Activated CD8-positive, alpha-beta T cell treated with anti-CD3 and anti-CD28 coated beads, Interleukin-2, amount 10 ng/mL, durations not matched to agents 7 days and 5 days (primary cell): ENCODE measurements around the gene YIF1A. TPM values are rescaled to one million over a fixed set of nuclear protein-coding genes. Genes with fewer than 3 reads are reported as not detected.

Source experiments
- ATAC-seq: fragments of 150-1000 bp; cut with Tn5 transposase; one replicate; pipeline ENCODE4 v1.10.0; 2021; ENCODE audit warnings: moderate library complexity
- CTCF ChIA-PET: fragments of 350-600 bp; sonication (Branson Sonifier 250); formaldehyde crosslinking; loops from one replicate; lab custom pipeline; 2021; ENCODE audit warnings: antibody characterized with exemption; lab: Charles Lee
- POLR2A ChIA-PET: fragments of 350-600 bp; sonication (Branson Sonifier 250); formaldehyde crosslinking; loops from one replicate; lab custom pipeline; 2021; ENCODE audit warnings: antibody characterized with exemption; lab: Charles Lee
- DNase-seq: peaks from one replicate; pipeline ENCODE4 v3.0.0-alpha.2; 2020
- H3K27ac Mint-ChIP-seq: one replicate; pipeline ENCODE4 v1.8.0; 2021; ENCODE audit warnings: mild to moderate bottlenecking, mixed read lengths
- H3K27me3 Mint-ChIP-seq: one replicate; pipeline ENCODE4 v1.8.0; 2021; ENCODE audit warnings: low read depth, mixed read lengths
- H3K36me3 Mint-ChIP-seq: one replicate; pipeline ENCODE4 v1.8.0; 2021; ENCODE audit warnings: low read depth, mixed read lengths
- H3K4me1 Mint-ChIP-seq: one replicate; pipeline ENCODE4 v1.8.0; 2021; ENCODE audit warnings: low read depth, mixed read lengths
- H3K4me3 Mint-ChIP-seq: one replicate; pipeline ENCODE4 v1.8.0; 2021; ENCODE audit warnings: mild to moderate bottlenecking, mixed read lengths
- H3K9me3 Mint-ChIP-seq: one replicate; pipeline ENCODE4 v1.8.0; 2022; ENCODE audit warnings: mixed read lengths; ENCODE audit not compliant: insufficient read depth
- total RNA-seq, 2 experiments: library from RNA; stranded (reverse); gene quantifications; one replicate each; pipeline ENCODE4 v1.2.3, GENCODE V29; 2021

Gene YIF1A
- total RNA-seq, 2 experiments from 2014 or later, result 46.6 to 58.6 TPM

DNA sequence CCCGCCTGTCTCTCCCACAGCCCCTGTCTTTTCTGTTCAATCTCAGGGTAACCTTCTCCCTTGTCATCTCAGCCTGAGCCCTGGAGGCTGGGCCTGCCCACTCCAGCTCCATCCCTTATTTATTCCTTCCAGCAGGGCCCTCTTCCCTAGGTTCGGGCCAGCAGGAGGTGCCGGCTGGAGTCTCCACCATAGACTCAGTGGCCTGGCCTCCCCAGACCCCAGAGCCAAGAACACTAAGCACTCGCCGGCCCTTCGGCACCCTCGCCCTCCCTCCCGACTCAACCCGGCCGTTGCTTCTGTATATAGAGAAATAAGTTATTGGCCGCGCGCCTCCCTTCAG, 21.9 kb downstream of the YIF1A start:
- Mint-ChIP-seq H3K4me1 (peaks cover 36% of the 10 kb centered on the region), H3K9me3 (no peaks in the 10 kb centered on the region), H3K27me3 (no peaks in the 10 kb centered on the region), H3K36me3 (peaks cover 47% of the 10 kb centered on the region), H3K4me3 (peak overlapping the region; percentile 84), H3K27ac (peak overlapping the region; percentile 98)
- ChIA-PET CTCF (interaction anchor here (1.2 to 6.6 kb wide), 5 partner anchors 14 to 407 kb away, joined by 3 to 64 read pairs (median 9); partner anchors contain the start of gene MUS81), POLR2A (interaction anchor here (1.0 to 1.6 kb wide), 6 partner anchors 12 to 187 kb away, joined by 3 to 15 read pairs (median 4); no protein-coding TSS in a partner anchor)
- ATAC-seq (no peak), DNase-seq (no peak)

DNA sequence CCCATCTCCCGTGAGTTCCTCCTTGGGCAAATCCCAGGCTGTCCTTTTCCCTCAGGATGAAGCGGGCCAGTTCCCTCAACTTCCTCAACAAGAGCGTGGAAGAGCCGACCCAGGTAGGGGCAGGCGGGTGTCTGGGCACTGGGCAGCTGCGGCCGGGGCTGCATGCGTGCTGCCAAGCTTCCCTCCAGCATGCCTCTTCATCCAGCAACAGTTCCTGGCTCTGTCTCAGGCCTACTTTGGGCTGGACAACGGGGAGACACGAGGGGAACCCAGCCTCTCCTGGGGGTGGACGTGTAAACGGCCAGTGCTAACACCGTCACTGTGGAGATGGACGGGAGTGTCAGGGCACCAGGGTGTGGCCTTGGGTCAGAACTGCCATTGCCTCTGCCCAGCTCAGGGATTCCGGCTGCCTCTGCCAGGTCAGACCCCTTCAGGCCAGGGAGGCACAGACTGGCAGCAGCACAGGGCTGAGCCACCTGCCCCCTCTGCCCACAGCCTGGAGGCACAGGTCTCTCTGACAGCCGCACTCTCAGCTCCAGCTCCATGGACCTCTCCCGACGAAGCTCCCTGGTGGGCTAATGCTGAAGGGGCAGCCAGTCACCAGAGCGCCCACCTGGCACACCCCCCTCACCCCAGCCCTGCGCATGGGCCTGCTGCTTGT, 22.4 kb downstream of the YIF1A start:
- Mint-ChIP-seq H3K4me1 (peaks cover 31% of the 10 kb centered on the region), H3K27ac (peak overlapping the region; percentile 98), H3K36me3 (peaks cover 44% of the 10 kb centered on the region), H3K9me3 (no peaks in the 10 kb centered on the region), H3K27me3 (no peaks in the 10 kb centered on the region), H3K4me3 (peak overlapping the region; percentile 84)
- DNase-seq (no peak), ATAC-seq (no peak)
- POLR2A ChIA-PET, result interaction anchor here (0.6 to 0.7 kb wide), 2 partner anchors 12 to 41 kb away, joined by 3 to 4 read pairs; no protein-coding TSS in a partner anchor
- CTCF ChIA-PET, result interaction anchor here (1.2 to 2.5 kb wide), 2 partner anchors 21 to 44 kb away, joined by 4 to 10 read pairs; no protein-coding TSS in a partner anchor

DNA sequence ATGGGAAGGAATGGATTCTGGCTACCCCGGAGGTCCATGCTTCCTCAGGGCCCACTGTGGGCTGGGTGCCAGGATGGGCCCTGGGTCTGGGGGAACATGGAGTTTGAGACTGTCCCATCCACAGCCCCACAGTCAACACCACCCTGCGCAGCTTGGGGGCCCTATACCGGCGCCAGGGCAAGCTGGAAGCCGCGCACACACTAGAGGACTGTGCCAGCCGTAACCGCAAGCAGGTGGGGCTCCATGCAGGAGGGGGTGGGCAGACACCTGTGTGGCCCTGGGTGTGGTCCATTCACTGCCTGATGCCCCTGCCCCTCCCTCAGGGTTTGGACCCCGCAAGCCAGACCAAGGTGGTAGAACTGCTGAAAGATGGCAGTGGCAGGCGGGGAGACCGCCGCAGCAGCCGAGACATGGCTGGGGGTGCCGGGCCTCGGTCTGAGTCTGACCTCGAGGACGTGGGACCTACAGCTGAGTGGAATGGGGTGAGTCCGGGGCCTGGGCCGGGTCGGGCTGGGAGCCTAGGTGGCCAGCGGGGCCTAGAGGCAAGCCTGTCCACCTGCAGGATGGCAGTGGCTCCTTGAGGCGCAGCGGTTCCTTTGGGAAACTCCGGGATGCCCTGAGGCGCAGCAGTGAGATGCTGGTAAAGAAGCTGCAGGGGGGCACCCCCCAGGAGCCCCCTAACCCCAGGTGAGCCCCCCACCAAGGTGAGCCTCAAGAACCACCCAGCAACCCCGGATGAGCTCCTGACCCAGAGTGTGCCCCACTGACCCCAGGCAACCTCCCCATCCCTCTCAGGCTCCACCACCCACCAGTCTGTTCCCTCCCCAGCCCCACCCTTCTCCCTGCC, 23.2 kb downstream of the YIF1A start:
- H3K36me3 Mint-ChIP-seq, result peaks cover 48% of the 10 kb centered on the region
- H3K4me3 Mint-ChIP-seq, result no peak overlapping the region
- no peaks in the 10 kb centered on the region for H3K27me3 Mint-ChIP-seq
- H3K27ac Mint-ChIP-seq, result no peak overlapping the region
- ATAC-seq (no peak), DNase-seq (no peak)
- CTCF ChIA-PET, result interaction anchor here (0.8 to 2.5 kb wide), 4 partner anchors 17 to 197 kb away, joined by 3 to 10 read pairs (median 4); partner anchors contain the start of gene YIF1A
- peaks cover 29% of the 10 kb centered on the region for H3K4me1 Mint-ChIP-seq
- POLR2A ChIA-PET, result interaction anchor here (0.6 to 0.7 kb wide), 2 partner anchors 12 to 40 kb away, joined by 3 to 4 read pairs; no protein-coding TSS in a partner anchor
- no peaks in the 10 kb centered on the region for H3K9me3 Mint-ChIP-seq

DNA sequence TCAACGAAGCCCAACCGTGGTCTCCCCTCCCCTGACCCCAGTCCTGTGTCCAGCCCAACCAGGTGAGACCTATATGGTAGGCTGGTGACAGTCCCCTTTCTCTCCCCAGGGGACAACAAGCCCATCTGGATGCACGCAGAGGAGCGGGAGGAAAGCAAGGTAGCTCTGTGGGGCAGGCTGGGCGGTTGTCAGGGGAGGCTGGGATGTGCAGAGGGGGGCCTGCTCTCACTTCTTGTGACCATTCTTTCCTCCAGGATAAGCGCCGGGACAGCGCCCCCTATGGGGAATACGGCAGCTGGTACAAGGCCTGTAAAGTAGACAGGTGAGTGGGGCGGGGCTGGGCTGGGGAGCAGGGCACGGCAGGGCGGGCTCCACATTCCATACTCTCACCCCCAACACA, 24.0 kb downstream of the YIF1A start:
- Mint-ChIP-seq H3K27me3 (no peaks in the 10 kb centered on the region), H3K9me3 (no peaks in the 10 kb centered on the region), H3K27ac (no peak overlapping the region), H3K4me3 (no peak overlapping the region), H3K4me1 (peaks cover 23% of the 10 kb centered on the region), H3K36me3 (peaks cover 46% of the 10 kb centered on the region)
- ATAC-seq, result no peak
- ChIA-PET CTCF (interaction anchor here (0.8 to 2.5 kb wide), 4 partner anchors 18 to 196 kb away, joined by 3 to 10 read pairs (median 4); partner anchors contain the start of gene YIF1A), POLR2A (no interaction called here)
- peak; percentile 58 for DNase-seq

DNA sequence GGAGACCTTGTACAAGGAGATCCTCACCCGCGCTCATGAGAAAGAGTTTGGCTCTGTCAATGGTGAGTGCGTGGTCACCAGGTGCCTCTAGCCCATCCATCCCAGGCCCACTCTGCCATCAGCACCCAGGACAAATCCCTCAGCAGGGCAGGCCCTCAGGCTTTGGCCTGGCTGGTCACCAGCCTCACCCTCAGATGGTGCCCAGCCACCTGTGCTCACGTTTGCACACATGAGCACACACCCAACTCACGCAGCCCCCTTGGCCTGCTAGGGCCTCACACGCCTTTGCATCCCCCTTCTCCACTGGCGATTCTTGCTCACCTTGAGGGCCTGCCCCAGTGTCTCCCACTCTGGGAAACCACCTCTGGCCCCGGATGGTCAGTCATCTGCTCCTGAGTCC, 24.6 kb downstream of the YIF1A start:
- Mint-ChIP-seq H3K27ac (no peak overlapping the region), H3K9me3 (no peaks in the 10 kb centered on the region), H3K4me3 (no peak overlapping the region), H3K36me3 (peaks cover 47% of the 10 kb centered on the region), H3K4me1 (peaks cover 22% of the 10 kb centered on the region), H3K27me3 (no peaks in the 10 kb centered on the region)
- DNase-seq (no peak), ATAC-seq (no peak)
- POLR2A ChIA-PET, result no interaction called here
- CTCF ChIA-PET, result interaction anchor here (1.5 to 2.5 kb wide), 2 partner anchors 25 to 42 kb away, joined by 4 to 10 read pairs; partner anchors contain the start of gene YIF1A

DNA sequence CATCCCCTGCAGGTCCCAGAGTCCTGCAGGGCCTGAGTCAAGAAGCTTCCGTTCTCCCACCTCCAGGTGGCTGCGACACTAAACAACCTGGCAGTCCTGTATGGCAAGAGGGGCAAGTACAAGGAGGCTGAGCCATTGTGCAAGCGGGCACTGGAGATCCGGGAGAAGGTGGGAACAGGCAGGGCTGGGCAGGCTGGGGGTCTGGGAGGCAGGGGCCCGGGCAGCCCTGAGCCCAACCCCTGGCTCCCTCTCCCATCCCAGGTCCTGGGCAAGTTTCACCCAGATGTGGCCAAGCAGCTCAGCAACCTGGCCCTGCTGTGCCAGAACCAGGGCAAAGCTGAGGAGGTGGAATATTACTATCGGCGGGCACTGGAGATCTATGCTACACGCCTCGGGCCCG, 25.2 kb downstream of the YIF1A start:
- Mint-ChIP-seq H3K4me1 (peaks cover 28% of the 10 kb centered on the region), H3K27me3 (no peaks in the 10 kb centered on the region), H3K9me3 (no peaks in the 10 kb centered on the region), H3K4me3 (no peak overlapping the region), H3K27ac (no peak overlapping the region), H3K36me3 (peaks cover 50% of the 10 kb centered on the region)
- ATAC-seq (no peak), DNase-seq (no peak)
- ChIA-PET POLR2A (no interaction called here), CTCF (interaction anchor here (3.8 kb wide), 1 partner anchor 18 kb away, joined by 15 read pairs; no protein-coding TSS in a partner anchor)

DNA sequence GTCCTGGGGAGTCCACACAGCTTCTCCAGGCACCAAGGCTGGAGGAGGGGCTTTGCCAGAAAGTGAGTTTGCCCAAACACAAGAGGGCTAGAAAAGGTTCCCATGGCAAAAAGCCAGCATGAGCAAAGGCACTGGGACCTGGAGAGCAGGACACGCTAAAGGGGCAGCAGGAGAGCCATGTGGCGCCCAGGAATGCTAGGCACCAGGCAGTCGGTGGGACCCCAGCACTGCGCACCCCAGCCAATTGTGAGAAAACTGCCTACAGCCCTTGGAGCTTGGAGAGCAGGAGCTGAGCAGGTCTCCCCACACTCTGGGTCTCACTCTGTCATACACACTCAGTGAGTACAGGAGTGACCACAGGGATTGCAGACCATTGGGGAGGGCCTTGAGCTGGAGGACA, 25.7 kb downstream of the YIF1A start:
- Mint-ChIP-seq H3K9me3 (no peaks in the 10 kb centered on the region), H3K27ac (peak overlapping the region; percentile 52), H3K36me3 (peaks cover 52% of the 10 kb centered on the region), H3K4me3 (no peak overlapping the region), H3K4me1 (peaks cover 32% of the 10 kb centered on the region), H3K27me3 (no peaks in the 10 kb centered on the region)
- DNase-seq (no peak), ATAC-seq (no peak)
- POLR2A ChIA-PET, result no interaction called here
- CTCF ChIA-PET, result interaction anchor here (3.8 kb wide), 1 partner anchor 19 kb away, joined by 15 read pairs; no protein-coding TSS in a partner anchor

DNA sequence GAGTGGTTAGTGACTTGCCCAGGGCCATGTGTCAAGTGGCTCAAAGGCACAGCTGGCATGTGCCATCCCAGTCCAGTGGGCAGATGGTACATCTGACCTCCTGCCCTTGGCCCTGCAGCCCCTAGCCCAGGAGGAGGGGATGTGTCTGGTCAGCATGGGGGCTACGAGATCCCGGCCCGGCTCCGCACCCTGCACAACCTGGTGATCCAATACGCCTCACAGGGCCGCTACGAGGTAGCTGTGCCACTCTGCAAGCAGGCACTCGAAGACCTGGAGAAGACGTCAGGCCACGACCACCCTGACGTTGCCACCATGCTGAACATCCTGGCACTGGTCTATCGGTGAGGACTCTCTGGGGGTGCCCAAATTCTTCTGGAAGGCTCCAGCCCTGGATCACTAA, 26.2 kb downstream of the YIF1A start:
- H3K4me1 Mint-ChIP-seq, result peaks cover 27% of the 10 kb centered on the region

DNA sequence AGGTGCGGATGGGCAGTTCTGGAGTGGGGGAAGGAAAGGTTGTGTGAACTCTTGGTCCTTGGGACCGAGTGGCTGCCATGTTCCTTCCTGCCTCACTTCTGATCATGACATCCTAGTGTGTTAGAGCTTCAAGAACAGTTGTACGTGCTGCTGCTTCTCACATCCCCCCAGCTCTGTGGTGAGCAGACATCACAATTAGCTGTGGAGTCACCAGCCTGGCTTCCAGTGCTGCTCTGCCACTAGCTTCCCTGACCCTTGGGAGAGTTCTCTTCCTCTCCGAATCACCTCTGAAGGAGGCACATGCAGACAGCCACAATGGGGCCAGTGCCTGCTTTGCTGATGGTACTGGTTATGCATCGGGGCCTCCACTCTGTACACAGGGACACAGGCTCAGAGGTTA, 26.8 kb downstream of the YIF1A start:
- CTCF ChIA-PET, result interaction anchor here (1.2 to 3.8 kb wide), 2 partner anchors 20 to 26 kb away, joined by 4 to 15 read pairs; partner anchors contain the start of gene YIF1A
- DNase-seq (no peak), ATAC-seq (no peak)
- Mint-ChIP-seq H3K4me3 (no peak overlapping the region), H3K4me1 (peaks cover 24% of the 10 kb centered on the region), H3K9me3 (no peaks in the 10 kb centered on the region), H3K36me3 (peaks cover 51% of the 10 kb centered on the region), H3K27me3 (no peaks in the 10 kb centered on the region), H3K27ac (no peak overlapping the region)
- POLR2A ChIA-PET, result no interaction called here

More for the DNA sequence above, 26.2 kb downstream of the YIF1A start:
- Mint-ChIP-seq H3K36me3 (peaks cover 52% of the 10 kb centered on the region), H3K9me3 (no peaks in the 10 kb centered on the region), H3K4me3 (no peak overlapping the region), H3K27ac (peak overlapping the region; percentile 52), H3K27me3 (no peaks in the 10 kb centered on the region)
- ChIA-PET CTCF (interaction anchor here (3.8 kb wide), 1 partner anchor 19 kb away, joined by 15 read pairs; no protein-coding TSS in a partner anchor), POLR2A (no interaction called here)
- DNase-seq (no peak), ATAC-seq (no peak)

DNA sequence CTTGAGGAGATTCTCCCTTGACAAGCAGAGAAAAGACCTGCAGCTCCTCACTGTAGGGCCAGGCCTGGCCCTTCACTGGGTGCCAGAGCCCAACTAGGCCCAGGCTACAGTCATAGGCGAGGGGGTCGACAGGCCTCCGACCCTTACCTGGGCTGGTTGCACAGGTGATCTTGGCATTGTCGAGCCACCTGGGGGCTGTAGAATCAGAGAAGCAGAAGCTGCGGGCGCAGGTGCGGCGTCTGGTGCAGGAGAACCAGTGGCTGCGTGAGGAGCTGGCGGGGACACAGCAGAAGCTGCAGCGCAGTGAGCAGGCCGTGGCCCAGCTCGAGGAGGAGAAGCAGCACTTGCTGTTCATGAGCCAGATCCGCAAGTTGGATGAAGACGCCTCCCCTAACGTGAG, 27.4 kb downstream of the YIF1A start:
- CTCF ChIA-PET, result interaction anchor here (1.2 to 3.8 kb wide), 2 partner anchors 20 to 27 kb away, joined by 4 to 15 read pairs; partner anchors contain the start of gene YIF1A

DNA sequence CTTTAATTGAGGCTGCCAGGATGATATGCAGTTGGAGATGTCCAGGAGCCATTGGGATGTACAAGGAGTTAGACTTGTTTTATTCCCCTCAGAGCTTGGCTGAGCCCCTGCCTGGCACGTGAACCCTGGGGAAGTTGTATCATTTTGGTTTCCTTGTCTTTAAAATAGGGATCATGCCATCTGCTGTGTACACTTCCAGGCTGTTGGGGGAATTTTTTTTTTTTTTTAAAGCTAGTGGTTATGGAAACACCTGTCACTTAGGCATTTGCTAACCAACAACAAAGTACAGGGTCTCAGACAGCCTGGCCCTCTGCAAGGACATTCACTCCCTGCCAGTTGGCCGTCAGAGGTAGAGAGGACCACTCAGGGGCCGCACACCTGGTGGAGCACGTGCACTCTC, 29.0 kb downstream of the YIF1A start:
- no peak for ATAC-seq
- ChIA-PET CTCF (interaction anchor here (1.0 to 3.8 kb wide), 5 partner anchors 22 to 192 kb away, joined by 4 to 15 read pairs (median 6); partner anchors contain the start of gene YIF1A), POLR2A (interaction anchor here (0.7 to 0.9 kb wide), 2 partner anchors 21 to 39 kb away, joined by 3 read pairs; no protein-coding TSS in a partner anchor)
- Mint-ChIP-seq H3K4me1 (peaks cover 37% of the 10 kb centered on the region), H3K27ac (peak overlapping the region; percentile 32), H3K36me3 (peaks cover 45% of the 10 kb centered on the region), H3K9me3 (no peaks in the 10 kb centered on the region), H3K27me3 (no peaks in the 10 kb centered on the region), H3K4me3 (no peak overlapping the region)
- DNase-seq, result no peak

More for the DNA sequence above, 27.4 kb downstream of the YIF1A start:
- Mint-ChIP-seq H3K4me3 (no peak overlapping the region), H3K9me3 (no peaks in the 10 kb centered on the region), H3K27me3 (no peaks in the 10 kb centered on the region), H3K27ac (no peak overlapping the region), H3K36me3 (peaks cover 45% of the 10 kb centered on the region), H3K4me1 (peaks cover 25% of the 10 kb centered on the region)
- POLR2A ChIA-PET, result no interaction called here
- no peak for ATAC-seq
- DNase-seq, result no peak
